Osteocyte (in vitro differentiated cells): ENCODE results near the gene AHR. TPM values are rescaled to one million over a fixed set of nuclear protein-coding genes. Genes with fewer than 3 reads are reported as not detected.

ENCODE experiments used
- DNase-seq: peaks from one replicate; pipeline ENCODE4 v3.0.0; 2021; ENCODE audit warnings: mixed read lengths; ENCODE audit not compliant: unreplicated experiment; ENCODE audit errors: extremely low spot score
- H3K27ac Mint-ChIP-seq: one replicate; pipeline ENCODE4 v1.8.0; 2021; ENCODE audit warnings: mild to moderate bottlenecking, mixed read lengths; ENCODE audit not compliant: unreplicated experiment
- H3K27me3 Mint-ChIP-seq: one replicate; pipeline ENCODE4 v1.8.0; 2021; ENCODE audit warnings: mixed read lengths; ENCODE audit not compliant: unreplicated experiment
- H3K36me3 Mint-ChIP-seq: one replicate; pipeline ENCODE4 v1.8.0; 2021; ENCODE audit warnings: mixed read lengths; ENCODE audit not compliant: unreplicated experiment
- H3K4me1 Mint-ChIP-seq: one replicate; pipeline ENCODE4 v1.8.0; 2021; ENCODE audit warnings: mixed read lengths; ENCODE audit not compliant: unreplicated experiment
- H3K4me3 Mint-ChIP-seq: one replicate; pipeline ENCODE4 v1.8.0; 2021; ENCODE audit warnings: mild to moderate bottlenecking, moderate library complexity, mixed read lengths; ENCODE audit not compliant: unreplicated experiment
- H3K9me3 Mint-ChIP-seq: one replicate; pipeline ENCODE4 v1.8.0; 2021; ENCODE audit warnings: mixed read lengths; ENCODE audit not compliant: unreplicated experiment
- total RNA-seq: library from RNA; stranded (reverse); gene quantifications from 2 replicates; pipeline ENCODE4 v1.2.1, GENCODE V29; 2021
- TF ChIP-seq, protein P1 (sequence below): fragments of 200-600 bp; sonication (generic); IDR thresholded peaks from 2 replicates; pipeline ENCODE4 v1.5.0; 2021; ENCODE audit warnings: antibody characterized with exemption, mild to moderate bottlenecking, moderate library complexity

The AHR gene
- total RNA-seq, 1 donor from 2014 or later, result 270 TPM

DNA sequence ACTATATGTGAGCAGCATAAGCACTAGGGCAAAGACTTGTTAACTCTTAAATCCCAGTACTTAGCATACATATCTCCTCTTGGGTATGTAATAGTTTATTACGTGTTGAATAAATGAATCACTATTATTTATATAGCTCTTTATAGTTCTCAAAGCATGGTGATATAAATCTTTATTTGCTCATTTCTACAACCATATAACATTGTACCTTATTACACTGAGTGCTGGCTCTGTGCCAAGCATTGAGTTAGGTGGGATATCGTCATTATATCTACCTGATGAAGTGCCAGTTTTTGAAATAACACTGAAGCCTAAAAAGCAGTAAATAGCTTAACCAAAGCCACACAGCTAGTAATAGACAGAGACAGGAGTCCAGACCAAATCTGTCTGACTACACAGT lies 27.9 kb downstream of the AHR start:
- Mint-ChIP-seq H3K27me3 (no peaks in the 10 kb centered on the region), H3K9me3 (no peaks in the 10 kb centered on the region), H3K4me1 (peaks cover 65% of the 10 kb centered on the region), H3K36me3 (peaks cover 58% of the 10 kb centered on the region), H3K4me3 (no peak overlapping the region), H3K27ac (peak overlapping the region; percentile 87)
- no peak for DNase-seq
- TF ChIP-seq, protein P1, sequence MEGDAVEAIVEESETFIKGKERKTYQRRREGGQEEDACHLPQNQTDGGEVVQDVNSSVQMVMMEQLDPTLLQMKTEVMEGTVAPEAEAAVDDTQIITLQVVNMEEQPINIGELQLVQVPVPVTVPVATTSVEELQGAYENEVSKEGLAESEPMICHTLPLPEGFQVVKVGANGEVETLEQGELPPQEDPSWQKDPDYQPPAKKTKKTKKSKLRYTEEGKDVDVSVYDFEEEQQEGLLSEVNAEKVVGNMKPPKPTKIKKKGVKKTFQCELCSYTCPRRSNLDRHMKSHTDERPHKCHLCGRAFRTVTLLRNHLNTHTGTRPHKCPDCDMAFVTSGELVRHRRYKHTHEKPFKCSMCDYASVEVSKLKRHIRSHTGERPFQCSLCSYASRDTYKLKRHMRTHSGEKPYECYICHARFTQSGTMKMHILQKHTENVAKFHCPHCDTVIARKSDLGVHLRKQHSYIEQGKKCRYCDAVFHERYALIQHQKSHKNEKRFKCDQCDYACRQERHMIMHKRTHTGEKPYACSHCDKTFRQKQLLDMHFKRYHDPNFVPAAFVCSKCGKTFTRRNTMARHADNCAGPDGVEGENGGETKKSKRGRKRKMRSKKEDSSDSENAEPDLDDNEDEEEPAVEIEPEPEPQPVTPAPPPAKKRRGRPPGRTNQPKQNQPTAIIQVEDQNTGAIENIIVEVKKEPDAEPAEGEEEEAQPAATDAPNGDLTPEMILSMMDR, result no peak

DNA sequence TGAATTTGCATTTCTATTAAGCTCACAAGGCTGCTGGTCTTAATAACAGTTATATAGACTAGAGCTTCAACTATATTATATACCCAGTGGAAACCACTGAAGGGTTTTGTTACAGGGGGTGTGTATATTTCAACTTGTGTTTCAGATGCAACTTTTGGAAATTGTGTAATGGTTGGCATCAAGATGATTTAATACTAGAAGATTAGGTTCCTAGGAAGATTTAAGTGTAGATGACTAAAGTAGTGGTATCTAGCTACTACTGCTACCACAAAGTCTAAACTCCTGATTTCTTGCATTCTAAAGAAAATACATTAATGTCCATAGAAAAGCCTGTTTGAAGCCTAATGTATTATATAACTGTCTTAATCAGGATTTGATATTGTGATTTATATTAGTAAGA lies 30.2 kb downstream of the AHR start:
- DNase-seq, result no peak
- no peak overlapping the region for H3K27ac Mint-ChIP-seq
- TF ChIP-seq, protein P1, result no peak
- H3K36me3 Mint-ChIP-seq, result peaks cover 63% of the 10 kb centered on the region
- no peaks in the 10 kb centered on the region for H3K27me3 Mint-ChIP-seq
- H3K4me3 Mint-ChIP-seq, result no peak overlapping the region
- no peaks in the 10 kb centered on the region for H3K9me3 Mint-ChIP-seq
- peaks cover 66% of the 10 kb centered on the region for H3K4me1 Mint-ChIP-seq

DNA sequence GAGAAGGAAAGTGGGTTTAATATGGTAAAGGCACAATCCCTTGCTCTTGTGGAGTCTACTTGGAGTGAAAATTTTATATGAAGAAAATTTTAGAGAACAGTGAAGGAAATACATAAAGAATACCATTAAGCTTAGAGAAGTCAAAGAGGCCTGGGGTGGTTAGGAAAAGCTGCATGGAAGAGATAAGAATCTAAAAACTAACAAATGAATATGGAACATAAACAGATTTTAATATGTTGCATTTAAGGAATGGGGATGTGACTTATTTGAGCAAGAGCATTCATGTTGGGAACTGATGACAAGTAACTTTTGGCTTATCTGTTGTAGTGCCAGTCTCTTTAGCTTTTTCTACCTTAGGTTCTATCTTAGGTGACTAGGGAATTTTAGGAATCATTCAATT lies 31.0 kb downstream of the AHR start:
- peak overlapping the region; percentile 9 for H3K27ac Mint-ChIP-seq
- H3K9me3 Mint-ChIP-seq, result no peaks in the 10 kb centered on the region
- H3K36me3 Mint-ChIP-seq, result peaks cover 71% of the 10 kb centered on the region
- TF ChIP-seq, protein P1, result no peak
- H3K4me3 Mint-ChIP-seq, result no peak overlapping the region
- peaks cover 73% of the 10 kb centered on the region for H3K4me1 Mint-ChIP-seq
- no peaks in the 10 kb centered on the region for H3K27me3 Mint-ChIP-seq
- DNase-seq, result no peak

DNA sequence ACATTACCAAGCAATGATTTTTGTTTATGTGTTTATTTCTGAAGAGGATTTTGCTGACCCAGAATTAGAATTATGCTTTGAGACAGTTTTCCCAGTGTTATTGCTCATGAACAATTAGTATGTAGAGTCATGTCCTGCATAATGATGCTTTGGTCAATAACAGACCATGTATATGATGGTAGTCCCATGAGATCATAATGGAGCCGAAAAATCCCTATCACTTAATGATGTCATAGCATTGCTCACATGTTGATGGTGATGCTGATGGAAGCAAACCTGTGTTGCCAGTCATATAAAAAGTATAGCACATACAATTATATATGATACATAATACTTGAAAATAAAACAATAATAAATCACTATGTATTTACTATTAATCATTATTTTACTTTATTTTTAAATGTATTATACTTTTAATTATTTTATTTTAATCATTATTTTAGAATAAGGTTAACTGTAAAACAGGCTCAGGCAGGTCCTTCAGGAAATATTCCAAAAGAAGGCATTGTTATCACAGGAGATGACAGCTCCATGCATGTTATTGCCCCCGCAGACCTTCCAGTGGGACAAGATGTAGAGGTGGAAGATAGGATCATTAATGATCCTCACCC lies 33.5 kb downstream of the AHR start:
- DNase-seq, result no peak
- Mint-ChIP-seq H3K27ac (peak overlapping the region; percentile 20), H3K27me3 (no peaks in the 10 kb centered on the region), H3K9me3 (no peaks in the 10 kb centered on the region), H3K4me3 (no peak overlapping the region), H3K36me3 (peaks cover 73% of the 10 kb centered on the region), H3K4me1 (peaks cover 69% of the 10 kb centered on the region)
- TF ChIP-seq, protein P1, result no peak

DNA sequence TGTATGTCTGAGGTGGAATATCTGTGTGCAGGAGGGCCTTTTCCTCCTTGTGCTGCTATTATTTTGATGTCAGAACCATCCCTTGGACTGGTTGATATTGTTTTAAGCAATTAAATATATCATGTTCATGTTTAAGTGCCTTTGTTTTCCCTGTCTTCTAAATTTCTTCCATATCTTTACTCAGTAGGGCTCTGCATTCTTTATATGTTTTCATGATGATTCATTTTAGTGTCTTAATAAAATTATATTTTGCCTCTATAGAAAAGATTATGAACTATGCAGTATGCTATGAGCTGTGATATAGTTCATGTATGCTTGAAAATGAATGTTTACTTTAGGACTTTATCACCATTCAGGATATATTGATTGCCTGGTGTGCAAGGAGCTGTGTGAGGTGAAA lies 34.8 kb downstream of the AHR start:
- H3K36me3 Mint-ChIP-seq, result peaks cover 68% of the 10 kb centered on the region
- TF ChIP-seq, protein P1, result no peak
- H3K4me1 Mint-ChIP-seq, result peaks cover 65% of the 10 kb centered on the region
- H3K27me3 Mint-ChIP-seq, result no peaks in the 10 kb centered on the region
- peaks cover 3% of the 10 kb centered on the region for H3K9me3 Mint-ChIP-seq
- DNase-seq, result no peak
- H3K4me3 Mint-ChIP-seq, result no peak overlapping the region
- H3K27ac Mint-ChIP-seq, result peak overlapping the region; percentile 71
